ENCODE measurements around the gene PTPN23. TPM values are rescaled to one million over a fixed set of nuclear protein-coding genes. Genes with fewer than 3 reads are reported as not detected.

The PTPN23 gene
- total RNA-seq, 1 experiment from 2014 or later = 53.5 TPM

- TF ChIP-seq, protein P1, sequence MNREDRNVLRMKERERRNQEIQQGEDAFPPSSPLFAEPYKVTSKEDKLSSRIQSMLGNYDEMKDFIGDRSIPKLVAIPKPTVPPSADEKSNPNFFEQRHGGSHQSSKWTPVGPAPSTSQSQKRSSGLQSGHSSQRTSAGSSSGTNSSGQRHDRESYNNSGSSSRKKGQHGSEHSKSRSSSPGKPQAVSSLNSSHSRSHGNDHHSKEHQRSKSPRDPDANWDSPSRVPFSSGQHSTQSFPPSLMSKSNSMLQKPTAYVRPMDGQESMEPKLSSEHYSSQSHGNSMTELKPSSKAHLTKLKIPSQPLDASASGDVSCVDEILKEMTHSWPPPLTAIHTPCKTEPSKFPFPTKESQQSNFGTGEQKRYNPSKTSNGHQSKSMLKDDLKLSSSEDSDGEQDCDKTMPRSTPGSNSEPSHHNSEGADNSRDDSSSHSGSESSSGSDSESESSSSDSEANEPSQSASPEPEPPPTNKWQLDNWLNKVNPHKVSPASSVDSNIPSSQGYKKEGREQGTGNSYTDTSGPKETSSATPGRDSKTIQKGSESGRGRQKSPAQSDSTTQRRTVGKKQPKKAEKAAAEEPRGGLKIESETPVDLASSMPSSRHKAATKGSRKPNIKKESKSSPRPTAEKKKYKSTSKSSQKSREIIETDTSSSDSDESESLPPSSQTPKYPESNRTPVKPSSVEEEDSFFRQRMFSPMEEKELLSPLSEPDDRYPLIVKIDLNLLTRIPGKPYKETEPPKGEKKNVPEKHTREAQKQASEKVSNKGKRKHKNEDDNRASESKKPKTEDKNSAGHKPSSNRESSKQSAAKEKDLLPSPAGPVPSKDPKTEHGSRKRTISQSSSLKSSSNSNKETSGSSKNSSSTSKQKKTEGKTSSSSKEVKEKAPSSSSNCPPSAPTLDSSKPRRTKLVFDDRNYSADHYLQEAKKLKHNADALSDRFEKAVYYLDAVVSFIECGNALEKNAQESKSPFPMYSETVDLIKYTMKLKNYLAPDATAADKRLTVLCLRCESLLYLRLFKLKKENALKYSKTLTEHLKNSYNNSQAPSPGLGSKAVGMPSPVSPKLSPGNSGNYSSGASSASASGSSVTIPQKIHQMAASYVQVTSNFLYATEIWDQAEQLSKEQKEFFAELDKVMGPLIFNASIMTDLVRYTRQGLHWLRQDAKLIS (CRISPR knock-in tag; IDR thresholded peaks at IDR 0.05; ENCODE audit: borderline replicate concordance) = no peak
- TF ChIP-seq, protein P2, sequence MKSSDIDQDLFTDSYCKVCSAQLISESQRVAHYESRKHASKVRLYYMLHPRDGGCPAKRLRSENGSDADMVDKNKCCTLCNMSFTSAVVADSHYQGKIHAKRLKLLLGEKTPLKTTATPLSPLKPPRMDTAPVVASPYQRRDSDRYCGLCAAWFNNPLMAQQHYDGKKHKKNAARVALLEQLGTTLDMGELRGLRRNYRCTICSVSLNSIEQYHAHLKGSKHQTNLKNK (CRISPR knock-in tag; IDR thresholded peaks at IDR 0.05) = no peak
- TF ChIP-seq ZNF317 (CRISPR knock-in tag; IDR thresholded peaks at IDR 0.05; ENCODE audit: borderline replicate concordance, low read depth) = no peak
- TF ChIP-seq, protein P3, sequence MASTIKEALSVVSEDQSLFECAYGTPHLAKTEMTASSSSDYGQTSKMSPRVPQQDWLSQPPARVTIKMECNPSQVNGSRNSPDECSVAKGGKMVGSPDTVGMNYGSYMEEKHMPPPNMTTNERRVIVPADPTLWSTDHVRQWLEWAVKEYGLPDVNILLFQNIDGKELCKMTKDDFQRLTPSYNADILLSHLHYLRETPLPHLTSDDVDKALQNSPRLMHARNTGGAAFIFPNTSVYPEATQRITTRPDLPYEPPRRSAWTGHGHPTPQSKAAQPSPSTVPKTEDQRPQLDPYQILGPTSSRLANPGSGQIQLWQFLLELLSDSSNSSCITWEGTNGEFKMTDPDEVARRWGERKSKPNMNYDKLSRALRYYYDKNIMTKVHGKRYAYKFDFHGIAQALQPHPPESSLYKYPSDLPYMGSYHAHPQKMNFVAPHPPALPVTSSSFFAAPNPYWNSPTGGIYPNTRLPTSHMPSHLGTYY (CRISPR knock-in tag; IDR thresholded peaks at IDR 0.05) = no peak
- TF ChIP-seq ARID4B (CRISPR knock-in tag; IDR thresholded peaks at IDR 0.05; ENCODE audit: borderline replicate concordance) = no peak
Observed at GRCh38 chr3:47425383-47425778, 44.6 kb downstream of the PTPN23 start (continued).

DNA sequence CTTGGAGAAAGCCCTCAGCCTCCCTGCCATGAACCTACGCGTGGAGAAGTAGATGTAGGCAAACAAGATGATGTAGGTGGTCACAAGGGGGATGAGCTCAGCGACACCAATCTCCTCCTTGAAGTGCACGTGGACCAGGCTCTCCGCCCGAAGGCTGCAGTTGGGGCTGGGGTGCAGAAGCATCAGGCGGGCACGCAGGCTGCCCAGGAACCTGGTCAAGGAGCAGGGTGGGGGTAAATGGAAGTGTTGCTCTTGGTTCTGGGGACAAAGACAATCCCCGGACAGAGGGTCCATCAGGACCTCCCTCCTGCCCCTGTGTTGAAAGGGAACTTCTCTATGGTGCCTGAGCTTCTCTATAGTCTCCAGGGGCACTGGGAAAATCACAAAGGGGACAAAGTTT, 45.1 kb downstream of the PTPN23 start:
- no peak overlapping the region for H3K27ac Mint-ChIP-seq
- DNase-seq (ENCODE audit: low spot score) (no peak), ATAC-seq (no peak)
- ChIA-PET CTCF (no interaction called here), POLR2A (interaction anchor here (0.5 kb wide), 1 partner anchor 47 kb away, joined by 3 read pairs; no protein-coding TSS in a partner anchor)
- no peak overlapping the region for H3K4me3 Mint-ChIP-seq
- no peaks in the 10 kb centered on the region for H3K27me3 Mint-ChIP-seq (ENCODE audit: low read depth)
- TF ChIP-seq MXD4 (CRISPR knock-in tag; IDR thresholded peaks at IDR 0.05; ENCODE audit: borderline replicate concordance) = no peak
- H3K4me1 Mint-ChIP-seq = peaks cover 4% of the 10 kb centered on the region; the same call in 1 of the 2 replicates
- H3K36me3 Mint-ChIP-seq = peaks cover 38% of the 10 kb centered on the region
- H3K9me3 Mint-ChIP-seq = no peaks in the 10 kb centered on the region

DNA sequence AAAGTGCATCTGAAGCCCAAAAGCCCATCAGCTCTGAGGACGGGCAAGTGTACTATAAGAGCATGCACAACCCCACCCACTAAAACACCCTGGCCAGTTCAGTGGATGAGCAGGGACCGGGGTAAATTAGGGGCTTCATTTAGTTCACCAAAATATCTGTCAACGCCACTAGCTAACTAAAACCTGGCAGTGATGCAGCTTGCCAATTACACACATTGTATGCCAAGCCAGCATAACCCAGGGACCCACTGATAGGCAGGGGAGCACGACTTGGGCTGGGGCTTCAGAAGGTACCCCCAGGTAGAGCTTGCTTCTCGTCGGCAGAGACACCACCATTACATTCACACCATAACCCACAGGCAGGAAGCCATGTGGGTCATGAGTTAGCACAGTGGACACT, 47.0 kb downstream of the PTPN23 start:
- H3K9me3 Mint-ChIP-seq = no peaks in the 10 kb centered on the region
- DNase-seq (ENCODE audit: low spot score) = no peak
- CTCF ChIA-PET = interaction anchor here (0.6 kb wide), 1 partner anchor 115 kb away, joined by 4 read pairs; no protein-coding TSS in a partner anchor
- TF ChIP-seq PREB (CRISPR knock-in tag; IDR thresholded peaks at IDR 0.05; ENCODE audit: borderline replicate concordance) (no peak), TEAD1 (CRISPR knock-in tag; IDR thresholded peaks at IDR 0.05) (no peak), MXD4 (CRISPR knock-in tag; IDR thresholded peaks at IDR 0.05; ENCODE audit: borderline replicate concordance) (no peak), ATF6 (CRISPR knock-in tag; IDR thresholded peaks at IDR 0.05) (no peak), CREM (CRISPR knock-in tag; IDR thresholded peaks at IDR 0.05) (no peak)
- TF ChIP-seq, protein P4, sequence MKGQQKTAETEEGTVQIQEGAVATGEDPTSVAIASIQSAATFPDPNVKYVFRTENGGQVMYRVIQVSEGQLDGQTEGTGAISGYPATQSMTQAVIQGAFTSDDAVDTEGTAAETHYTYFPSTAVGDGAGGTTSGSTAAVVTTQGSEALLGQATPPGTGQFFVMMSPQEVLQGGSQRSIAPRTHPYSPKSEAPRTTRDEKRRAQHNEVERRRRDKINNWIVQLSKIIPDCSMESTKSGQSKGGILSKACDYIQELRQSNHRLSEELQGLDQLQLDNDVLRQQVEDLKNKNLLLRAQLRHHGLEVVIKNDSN (CRISPR knock-in tag; IDR thresholded peaks at IDR 0.05) = no peak
- TF ChIP-seq, protein P5, sequence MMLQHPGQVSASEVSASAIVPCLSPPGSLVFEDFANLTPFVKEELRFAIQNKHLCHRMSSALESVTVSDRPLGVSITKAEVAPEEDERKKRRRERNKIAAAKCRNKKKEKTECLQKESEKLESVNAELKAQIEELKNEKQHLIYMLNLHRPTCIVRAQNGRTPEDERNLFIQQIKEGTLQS (CRISPR knock-in tag; conservative IDR thresholded peaks at IDR 0.05) = no peak

More for the DNA sequence above, 47.0 kb downstream of the PTPN23 start:
- no peak overlapping the region for H3K27ac Mint-ChIP-seq
- POLR2A ChIA-PET = no interaction called here
- peaks cover 41% of the 10 kb centered on the region for H3K36me3 Mint-ChIP-seq
- ATAC-seq = no peak
- no peaks in the 10 kb centered on the region for H3K27me3 Mint-ChIP-seq (ENCODE audit: low read depth)
- H3K4me1 Mint-ChIP-seq = no peaks in the 10 kb centered on the region
- no peak overlapping the region for H3K4me3 Mint-ChIP-seq

Measured in WTC11 (cell line).